22Rv1 (cell line): ENCODE data around the gene STAB1.

ENCODE experiments used
- CTCF ChIP-seq: fragments of 450-650 bp; IDR thresholded peaks from 2 replicates; pipeline ENCODE4 v1.5.1; 2017; ENCODE audit warnings: mild to moderate bottlenecking
- ZFX ChIP-seq: fragments of 450-650 bp; IDR thresholded peaks from 2 replicates; pipeline ENCODE4 v1.6.1; 2017; ENCODE audit warnings: antibody characterized with exemption, borderline replicate concordance

DNA sequence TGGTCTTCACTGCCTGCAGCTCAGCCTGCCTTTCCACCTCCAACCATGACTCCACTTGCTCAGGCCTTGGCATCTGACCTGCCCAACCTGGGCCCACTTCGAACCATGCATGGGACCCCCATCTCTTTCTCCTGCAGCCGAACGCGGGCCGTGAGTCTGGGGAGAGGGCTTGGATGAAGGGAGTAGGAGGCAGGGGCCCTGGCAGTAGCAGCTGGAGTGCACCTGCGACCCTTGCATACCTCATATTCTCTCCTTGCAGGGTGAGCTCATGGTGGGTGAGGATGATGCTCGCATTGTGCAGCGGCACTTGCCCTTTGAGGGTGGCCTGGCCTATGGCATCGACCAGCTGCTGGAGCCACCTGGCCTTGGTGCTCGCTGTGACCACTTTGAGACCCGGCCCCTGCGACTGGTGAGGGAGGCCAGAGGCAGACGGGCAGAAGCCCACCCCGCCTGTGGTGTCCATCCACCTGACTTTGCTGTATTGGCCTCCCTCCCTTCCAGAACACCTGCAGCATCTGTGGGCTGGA is 25.1 kb downstream of the STAB1 start:
- TF ChIP-seq CTCF = no peak
- no peak for TF ChIP-seq ZFX
